ENCODE measurements around the gene PSTPIP1. TPM values are rescaled to one million over a fixed set of nuclear protein-coding genes. Genes with fewer than 3 reads are reported as not detected.

Gene PSTPIP1
- polyA plus RNA-seq, 1 donor (not counting 4 experiments of a cell fraction or from before 2014, with no cell fraction given) = 9.6 TPM

- no peaks in the 10 kb centered on the region for H3K27me3 ChIP-seq (ENCODE audit: control insufficient read depth, extremely low read depth, insufficient read depth, low read length)
- peaks cover 11% of the 10 kb centered on the region for H3K4me1 ChIP-seq (ENCODE audit: control insufficient read depth, extremely low read depth, insufficient read depth, low read length)
- H2AFZ ChIP-seq (ENCODE audit: control insufficient read depth, low read length) = peak within 1 kb of the TSS; percentile 76
- H3K27ac ChIP-seq (ENCODE audit: control insufficient read depth, insufficient read depth, low read length) = peak within 1 kb of the TSS; percentile 42
- H3K79me2 ChIP-seq (ENCODE audit: control insufficient read depth, insufficient read depth, low read length) = peaks cover 34% of the 10 kb centered on the region
- TF ChIP-seq CTCF (optimal IDR thresholded peaks at IDR 0.05 in 1 of 3, IDR thresholded peaks at IDR 0.05 in 1 of 3, conservative IDR thresholded peaks at IDR 0.05 in 1 of 3; ENCODE audit: extremely low read depth in 1 of 3, insufficient read depth in 2 of 3, low read length in 3 of 3) (no peak), EZH2 (IDR thresholded peaks at IDR 0.05; ENCODE audit: low read length) (no peak)
- dilution Hi-C loops (cut with MboI; ENCODE audit: extremely low pct_ligation_motif_present, low sequenced_read_pairs) = no loop called here
- H3K4me2 ChIP-seq (ENCODE audit: control insufficient read depth, extremely low read depth, insufficient read depth, low read depth, low read length) = peak within 1 kb of the TSS; percentile 91
- H3K9me1 ChIP-seq (ENCODE audit: control insufficient read depth, extremely low read depth, insufficient read depth, low read length) = no peaks in the 10 kb centered on the region
- peak; percentile 23 for DNase-seq (ENCODE audit: low read depth, low spot score)
- H3K9me3 ChIP-seq (ENCODE audit: control insufficient read depth, low read depth, low read length) = no peaks in the 10 kb centered on the region
- H3K4me3 ChIP-seq (ENCODE audit: control insufficient read depth in 2 of 3, extremely low read depth in 1 of 3, insufficient read depth in 2 of 3, low read depth in 1 of 3, low read length in 3 of 3) = peak within 1 kb of the TSS; percentile 72 to 78 (median 73)
- H3K36me3 ChIP-seq (ENCODE audit: control insufficient read depth in 2 of 2, extremely low read depth in 1 of 2, insufficient read depth in 2 of 2, low read length in 2 of 2) = no peaks in the 10 kb centered on the region
- H4K20me1 ChIP-seq (ENCODE audit: control insufficient read depth, extremely low read depth, insufficient read depth, low read length) = no peaks in the 10 kb centered on the region
- peak within 1 kb of the TSS; percentile 76 for H3K9ac ChIP-seq (ENCODE audit: control insufficient read depth, extremely low read depth, insufficient read depth, low read length)
- FAIRE-seq = no peak
Observed at GRCh38 chr15:77070495-77071304, 75.8 kb downstream of the PSTPIP1 start, which contains the start of gene TSPAN3. TSS of gene TSPAN3 (minus strand) at chr15:77071109. CDS start at chr15:77070954, 155 bp downstream.

DNA sequence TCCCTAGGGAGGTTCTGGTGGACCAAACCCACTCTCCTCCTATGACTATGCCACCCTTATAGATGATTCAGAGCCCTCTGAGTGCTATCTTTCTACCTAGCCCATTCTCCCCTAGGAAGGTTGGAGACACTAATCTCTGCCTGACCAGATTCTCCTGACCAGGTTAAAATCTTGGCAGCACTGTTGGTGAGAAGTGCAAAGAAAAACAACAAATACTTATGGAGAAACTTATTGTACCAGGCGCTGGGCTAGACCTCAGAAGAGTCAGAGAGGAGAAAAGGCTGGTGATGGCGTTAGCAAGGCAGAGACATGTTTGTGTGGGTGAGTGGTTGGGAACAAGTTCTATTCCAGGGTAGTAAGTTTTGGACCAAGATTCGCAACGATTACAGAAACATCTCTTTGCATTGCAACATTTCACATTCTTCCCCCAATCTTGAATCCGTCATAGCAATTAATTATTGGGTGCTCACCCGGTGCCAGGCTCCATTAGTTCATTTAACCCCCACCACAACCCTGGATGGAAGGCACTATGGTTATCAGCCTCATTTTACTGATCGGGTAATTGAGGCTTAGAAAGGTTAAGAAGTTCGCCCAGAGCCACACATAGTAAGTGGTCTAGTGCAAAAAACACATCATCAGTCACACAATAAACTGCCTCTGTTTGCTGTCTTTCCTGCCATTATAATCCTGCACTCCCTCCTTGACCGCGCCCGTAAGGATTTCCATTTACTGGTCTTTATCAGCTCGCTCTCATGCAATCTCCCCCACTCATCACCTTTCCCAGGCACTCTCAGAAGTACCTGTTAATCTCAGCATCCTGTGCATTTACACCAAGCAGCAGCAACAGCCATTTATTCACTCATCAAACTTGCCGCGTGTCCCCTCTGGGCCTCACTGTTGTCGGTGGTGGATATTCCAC lies 76.6 kb downstream of the PSTPIP1 start:
- TF ChIP-seq EZH2 (IDR thresholded peaks at IDR 0.05; ENCODE audit: low read length) = no peak
- TF ChIP-seq CTCF (optimal IDR thresholded peaks at IDR 0.05 in 1 of 3, IDR thresholded peaks at IDR 0.05 in 1 of 3, conservative IDR thresholded peaks at IDR 0.05 in 1 of 3; ENCODE audit: extremely low read depth in 1 of 3, insufficient read depth in 2 of 3, low read length in 3 of 3) = no peak
- Histone ChIP-seq H3K27ac (ENCODE audit: control insufficient read depth, insufficient read depth, low read length) (no peak overlapping the region), H3K36me3 (ENCODE audit: control insufficient read depth in 2 of 2, extremely low read depth in 1 of 2, insufficient read depth in 2 of 2, low read length in 2 of 2) (no peaks in the 10 kb centered on the region), H3K79me2 (ENCODE audit: control insufficient read depth, insufficient read depth, low read length) (peaks cover 28% of the 10 kb centered on the region), H3K4me3 (ENCODE audit: control insufficient read depth in 2 of 3, extremely low read depth in 1 of 3, insufficient read depth in 2 of 3, low read depth in 1 of 3, low read length in 3 of 3) (peak overlapping the region in 1 of 3 experiments; percentile 73), H3K9me1 (ENCODE audit: control insufficient read depth, extremely low read depth, insufficient read depth, low read length) (no peaks in the 10 kb centered on the region), H3K4me1 (ENCODE audit: control insufficient read depth, extremely low read depth, insufficient read depth, low read length) (peaks cover 11% of the 10 kb centered on the region), H2AFZ (ENCODE audit: control insufficient read depth, low read length) (peak overlapping the region; percentile 76), H3K9ac (ENCODE audit: control insufficient read depth, extremely low read depth, insufficient read depth, low read length) (peak overlapping the region; percentile 76), H3K27me3 (ENCODE audit: control insufficient read depth, extremely low read depth, insufficient read depth, low read length) (no peaks in the 10 kb centered on the region), H3K4me2 (ENCODE audit: control insufficient read depth, extremely low read depth, insufficient read depth, low read depth, low read length) (peak overlapping the region; percentile 37), H3K9me3 (ENCODE audit: control insufficient read depth, low read depth, low read length) (no peaks in the 10 kb centered on the region), H4K20me1 (ENCODE audit: control insufficient read depth, extremely low read depth, insufficient read depth, low read length) (no peaks in the 10 kb centered on the region)
- dilution Hi-C loops (cut with MboI; ENCODE audit: extremely low pct_ligation_motif_present, low sequenced_read_pairs) = no loop called here
- DNase-seq (ENCODE audit: low read depth, low spot score) (no peak), FAIRE-seq (no peak)
